Thyroid gland (tissue), 4 donors: ENCODE measurements around the gene HACL1. TPM values are rescaled to one million over a fixed set of nuclear protein-coding genes. Genes with fewer than 3 reads are reported as not detected.
"Not testable (repeated sequence)": the region's sequence is repeated elsewhere in the genome, so short reads cannot be mapped to it uniquely, and the experiment has no call there.

Source experiments
- DNase-seq, 2 donors: peaks; one replicate each; pipeline ENCODE4 v3.0.0-alpha.2; 2019
- H3K27ac ChIP-seq, 3 donors: fragments of 200-600 bp; sonication (generic); 1 replicate in 2 of 3; 2 replicates in 1 of 3; pipeline ENCODE4 v1.5.1; 2016 to 2019; ENCODE audit warnings: mild to moderate bottlenecking in 1 of 3, moderate library complexity in 1 of 3
- H3K27me3 ChIP-seq: fragments of 200-600 bp; sonication (generic); one replicate; pipeline ENCODE4 v1.5.1; 2019
- H3K36me3 ChIP-seq, 2 donors: fragments of 200-600 bp; sonication (generic); one replicate each; pipeline ENCODE4 v1.5.1; 2016 to 2019
- H3K4me1 ChIP-seq, 2 donors: fragments of 200-600 bp; sonication (generic); one replicate each; pipeline ENCODE4 v1.5.1; 2017 to 2019
- H3K4me3 ChIP-seq, 3 donors: fragments of 200-600 bp; sonication (generic); replicated peaks in 1 of 3; 1 replicate in 2 of 3; 2 replicates in 1 of 3; pipeline ENCODE4 v1.5.1; 2016; ENCODE audit warnings: mild to moderate bottlenecking in 1 of 3
- H3K9me3 ChIP-seq: fragments of 200-600 bp; sonication (generic); one replicate; pipeline ENCODE4 v1.5.1; 2017
- POLR2A ChIP-seq, 2 donors: fragments of 450-650 bp; IDR thresholded peaks; one replicate each; pipeline ENCODE4 v1.6.1; 2017; ENCODE audit warnings: antibody characterized with exemption in 2 of 2, mild to moderate bottlenecking in 2 of 2, moderate library complexity in 1 of 2
- WGBS, 2 donors: methylation state at CpG; one replicate each; pipeline ENCODE4 v1.1.5; 2017; 5-methylcytosine and 5-hydroxymethylcytosine counted together
- intact Hi-C: fragments of 100-400 bp; cut with DNase I; formaldehyde crosslinking; loops from one replicate; pipeline ENCODE4 v1.15.1; 2023
- total RNA-seq, 4 donors: library from RNA; depleted of rRNA; stranded (reverse); fragments of >200 nt; gene quantifications; one replicate each; pipeline ENCODE4 v1.2.3, GENCODE V29; 2016
- TF ChIP-seq, protein P1 (sequence below), 6 experiments: fragments of 200-600 bp in 3 of 6; fragments of 450-650 bp in 3 of 6; sonication (generic) in 3 of 6; IDR thresholded peaks; one replicate each; pipeline ENCODE4 v1.5.1; 2016 to 2019; ENCODE audit warnings: antibody characterized with exemption in 6 of 6, mild to moderate bottlenecking in 2 of 6, inconsistent platforms in 1 of 6, moderate library complexity in 1 of 6

The HACL1 gene
- total RNA-seq, 4 donors from 2014 or later: 24.2 to 45.0 (median 37.7) TPM

DNA sequence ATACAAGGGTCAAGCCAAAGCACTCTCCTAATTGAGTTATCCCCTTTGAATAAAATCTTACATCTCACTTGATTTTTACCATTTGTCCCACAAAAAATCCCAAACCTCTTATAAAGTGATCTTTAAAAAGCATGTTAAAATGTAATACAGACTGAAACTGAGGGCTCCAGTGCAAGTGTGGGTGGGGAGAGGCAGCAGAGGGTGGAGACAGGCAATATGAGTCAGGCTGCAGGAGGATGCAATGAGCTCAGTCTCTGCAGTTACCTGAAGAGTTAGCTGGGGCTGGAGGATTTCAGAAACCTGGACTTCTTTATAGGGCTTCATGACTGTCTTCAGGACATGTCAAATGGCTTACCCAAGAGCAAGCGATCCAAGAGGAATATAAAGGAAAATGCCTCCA, 65.6 kb downstream of the HACL1 start:
- Histone ChIP-seq H3K36me3 (no peaks in the 10 kb centered on the region), H3K4me3 (no peak overlapping the region), H3K27me3 (no peaks in the 10 kb centered on the region), H3K4me1 (no peaks in the 10 kb centered on the region), H3K27ac (no peak overlapping the region), H3K9me3 (no peaks in the 10 kb centered on the region)
- intact Hi-C loops: no loop called here
- no peak for DNase-seq
- TF ChIP-seq POLR2A (IDR thresholded peaks at IDR 0.05): no peak
- TF ChIP-seq, protein P1, sequence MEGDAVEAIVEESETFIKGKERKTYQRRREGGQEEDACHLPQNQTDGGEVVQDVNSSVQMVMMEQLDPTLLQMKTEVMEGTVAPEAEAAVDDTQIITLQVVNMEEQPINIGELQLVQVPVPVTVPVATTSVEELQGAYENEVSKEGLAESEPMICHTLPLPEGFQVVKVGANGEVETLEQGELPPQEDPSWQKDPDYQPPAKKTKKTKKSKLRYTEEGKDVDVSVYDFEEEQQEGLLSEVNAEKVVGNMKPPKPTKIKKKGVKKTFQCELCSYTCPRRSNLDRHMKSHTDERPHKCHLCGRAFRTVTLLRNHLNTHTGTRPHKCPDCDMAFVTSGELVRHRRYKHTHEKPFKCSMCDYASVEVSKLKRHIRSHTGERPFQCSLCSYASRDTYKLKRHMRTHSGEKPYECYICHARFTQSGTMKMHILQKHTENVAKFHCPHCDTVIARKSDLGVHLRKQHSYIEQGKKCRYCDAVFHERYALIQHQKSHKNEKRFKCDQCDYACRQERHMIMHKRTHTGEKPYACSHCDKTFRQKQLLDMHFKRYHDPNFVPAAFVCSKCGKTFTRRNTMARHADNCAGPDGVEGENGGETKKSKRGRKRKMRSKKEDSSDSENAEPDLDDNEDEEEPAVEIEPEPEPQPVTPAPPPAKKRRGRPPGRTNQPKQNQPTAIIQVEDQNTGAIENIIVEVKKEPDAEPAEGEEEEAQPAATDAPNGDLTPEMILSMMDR (IDR thresholded peaks at IDR 0.05): no peak
- WGBS, 2 donors: 100% methylated on average over 1 of the region's 1 CpG

DNA sequence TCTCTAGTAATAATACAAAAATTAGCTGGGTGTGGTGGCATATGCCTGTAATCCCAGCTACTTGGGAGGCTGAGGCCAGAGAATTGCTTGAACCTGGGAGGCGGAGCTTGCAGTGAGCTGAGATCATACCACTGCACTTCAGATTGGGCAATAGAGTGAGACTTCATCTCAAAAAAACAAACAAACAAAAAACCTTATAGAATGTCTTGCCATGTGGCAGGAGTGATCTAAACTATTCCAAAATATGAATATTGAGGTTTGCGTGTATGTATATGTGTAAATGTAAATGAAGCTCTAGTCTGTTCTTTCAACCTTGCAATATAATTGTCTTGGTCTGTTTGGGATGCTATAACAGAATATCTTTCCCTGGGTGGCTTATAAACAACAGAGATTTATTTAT, 68.8 kb downstream of the HACL1 start:
- H3K4me1 ChIP-seq, H3K27me3 ChIP-seq, DNase-seq, H3K27ac ChIP-seq, H3K36me3 ChIP-seq, H3K9me3 ChIP-seq, intact Hi-C loops, H3K4me3 ChIP-seq: not testable (repeated sequence)
- WGBS, 2 donors: 95 to 97% methylated on average over 2 of the region's 2 CpGs

DNA sequence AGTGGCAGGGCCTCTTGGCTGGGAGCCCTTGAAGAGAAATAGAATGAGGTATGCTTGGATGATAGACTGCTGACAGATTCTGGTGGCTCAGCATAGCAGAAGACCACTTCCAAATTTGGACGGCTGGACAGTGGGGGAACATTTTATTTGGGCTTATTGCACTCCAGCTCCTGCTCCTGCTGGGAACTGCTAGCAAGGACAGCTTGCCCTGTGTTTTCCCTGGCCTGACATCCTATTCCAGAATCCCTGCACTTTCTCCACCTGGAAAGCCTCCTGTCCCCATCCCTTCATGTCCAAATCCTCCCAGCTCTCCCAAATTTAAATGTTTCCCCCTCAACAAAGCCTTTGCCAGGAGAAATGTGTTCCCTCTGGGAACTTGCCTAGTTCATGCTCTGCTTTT, 70.0 kb downstream of the HACL1 start:
- Histone ChIP-seq H3K4me1 (no peaks in the 10 kb centered on the region), H3K36me3 (no peaks in the 10 kb centered on the region), H3K4me3 (no peak overlapping the region), H3K9me3 (no peaks in the 10 kb centered on the region), H3K27ac (no peak overlapping the region), H3K27me3 (no peaks in the 10 kb centered on the region)
- intact Hi-C loops: no loop called here
- TF ChIP-seq, protein P1 (IDR thresholded peaks at IDR 0.05): no peak
- no peak for TF ChIP-seq POLR2A (IDR thresholded peaks at IDR 0.05)
- no peak for DNase-seq
- 70 to 100% methylated on average over 1 of the region's 1 CpG for WGBS, 2 donors

- WGBS, 2 donors: 86 to 91% methylated on average over 4 of the region's 4 CpGs
- DNase-seq: no peak
- intact Hi-C loops: no loop called here
These were observed 72.4 kb downstream of the HACL1 start for GRCh38 chr3:15528854-15529537.

GRCh38 chr3:15527031-15527459, 74.3 kb downstream of the HACL1 start:
- Histone ChIP-seq H3K27me3 (no peaks in the 10 kb centered on the region), H3K4me3 (no peak overlapping the region), H3K27ac (no peak overlapping the region), H3K9me3 (no peaks in the 10 kb centered on the region), H3K4me1 (no peaks in the 10 kb centered on the region), H3K36me3 (no peaks in the 10 kb centered on the region)
- no peak for DNase-seq
- intact Hi-C loops: no loop called here
- 71 to 81% methylated on average over 3 to 4 of the region's 4 CpGs for WGBS, 2 donors
- TF ChIP-seq, protein P1 (IDR thresholded peaks at IDR 0.05): no peak
- no peak for TF ChIP-seq POLR2A (IDR thresholded peaks at IDR 0.05)

More at GRCh38 chr3:15528854-15529537, 72.4 kb downstream of the HACL1 start:
- Histone ChIP-seq H3K27ac (no peak overlapping the region), H3K4me3 (no peak overlapping the region), H3K27me3 (no peaks in the 10 kb centered on the region), H3K9me3 (no peaks in the 10 kb centered on the region), H3K4me1 (no peaks in the 10 kb centered on the region), H3K36me3 (no peaks in the 10 kb centered on the region)
- TF ChIP-seq, protein P1 (IDR thresholded peaks at IDR 0.05): no peak
- TF ChIP-seq POLR2A (IDR thresholded peaks at IDR 0.05): no peak
